Activated CD4-positive, alpha-beta T cell treated with anti-CD3 and anti-CD28 coated beads, Interleukin-2, amount 50 U/mL, for 24 hours (primary cell): ENCODE measurements around the gene POLN.
"Not testable (repeated sequence)": the region's sequence is repeated elsewhere in the genome, so short reads cannot be mapped to it uniquely, and the experiment has no call there.

Source experiments
- DNase-seq, 2 donors: peaks; one replicate each; pipeline ENCODE4 v3.0.0-alpha.2; 2020; ENCODE audit warnings: low read depth in 1 of 2, low spot score in 1 of 2

Gene POLN

GRCh38 chr4:2168469-2169319 lies 73.2 kb downstream of the POLN start:
- DNase-seq, result no peak

GRCh38 chr4:2166253-2166652 lies 75.7 kb downstream of the POLN start:
- no peak for DNase-seq

- no peak for DNase-seq
Observed at GRCh38 chr4:2165391-2165790, 76.5 kb downstream of the POLN start.

- DNase-seq, result no peak
Observed at GRCh38 chr4:2163311-2163821, 78.6 kb downstream of the POLN start.

GRCh38 chr4:2161092-2161703 lies 80.7 kb downstream of the POLN start:
- DNase-seq, result not testable (repeated sequence)

GRCh38 chr4:2159931-2160330 lies 82.0 kb downstream of the POLN start:
- DNase-seq, result no peak

GRCh38 chr4:2155246-2155645 lies 86.7 kb downstream of the POLN start:
- DNase-seq, result no peak

GRCh38 chr4:2154215-2154740 lies 87.6 kb downstream of the POLN start:
- no peak for DNase-seq

- DNase-seq, result no peak
Observed at GRCh38 chr4:2151544-2151943, 90.4 kb downstream of the POLN start.

- no peak for DNase-seq
Observed at GRCh38 chr4:2150076-2150475, 91.8 kb downstream of the POLN start.

GRCh38 chr4:2142630-2143427 lies 99.1 kb downstream of the POLN start:
- no peak for DNase-seq

- DNase-seq, result no peak
Observed at GRCh38 chr4:2141762-2142451, 100.0 kb downstream of the POLN start.

- no peak for DNase-seq
Observed at GRCh38 chr4:2141022-2141761, 100.7 kb downstream of the POLN start.

- no peak for DNase-seq
Observed at GRCh38 chr4:2138846-2139500, 102.9 kb downstream of the POLN start.

GRCh38 chr4:2136726-2137125 lies 105.2 kb downstream of the POLN start:
- DNase-seq, result no peak

- DNase-seq, result no peak
Observed at GRCh38 chr4:2135083-2135482, 106.8 kb downstream of the POLN start.

GRCh38 chr4:2132438-2132837 lies 109.5 kb downstream of the POLN start:
- DNase-seq, result no peak

GRCh38 chr4:2127609-2128332 lies 114.2 kb downstream of the POLN start:
- no peak for DNase-seq
